Measurements from ENCODE around the gene IGF2BP3.

The IGF2BP3 gene

DNA sequence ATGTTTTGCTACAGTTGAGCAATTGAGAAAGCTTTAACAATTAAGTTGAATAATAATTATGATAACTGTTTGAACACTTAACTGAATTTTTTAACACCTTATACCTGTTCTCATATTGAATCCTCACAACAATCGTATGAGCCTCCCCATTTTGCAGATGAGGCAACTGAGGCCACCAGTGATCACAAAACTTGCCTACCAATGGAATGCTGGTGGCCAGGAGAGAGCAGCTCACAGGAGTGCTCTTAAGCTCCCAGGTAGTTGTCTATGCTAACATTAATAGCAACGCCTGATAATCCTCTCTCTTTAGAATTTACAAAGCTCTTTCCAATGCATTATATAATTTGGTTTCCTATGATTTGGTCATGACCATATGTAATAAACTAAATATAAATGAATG is 202.1 kb downstream of the IGF2BP3 start:
- DNase-seq (ENCODE audit: low read depth in 1 of 2, low spot score in 1 of 2), result no peak

- DNase-seq (ENCODE audit: low read depth in 1 of 2, low spot score in 1 of 2), result no peak
Observed at GRCh38 chr7:23267357-23267756, 202.9 kb downstream of the IGF2BP3 start.

- no peak for DNase-seq (ENCODE audit: low read depth in 1 of 2, low spot score in 1 of 2)
Observed at GRCh38 chr7:23266918-23267317, 203.4 kb downstream of the IGF2BP3 start.

DNA sequence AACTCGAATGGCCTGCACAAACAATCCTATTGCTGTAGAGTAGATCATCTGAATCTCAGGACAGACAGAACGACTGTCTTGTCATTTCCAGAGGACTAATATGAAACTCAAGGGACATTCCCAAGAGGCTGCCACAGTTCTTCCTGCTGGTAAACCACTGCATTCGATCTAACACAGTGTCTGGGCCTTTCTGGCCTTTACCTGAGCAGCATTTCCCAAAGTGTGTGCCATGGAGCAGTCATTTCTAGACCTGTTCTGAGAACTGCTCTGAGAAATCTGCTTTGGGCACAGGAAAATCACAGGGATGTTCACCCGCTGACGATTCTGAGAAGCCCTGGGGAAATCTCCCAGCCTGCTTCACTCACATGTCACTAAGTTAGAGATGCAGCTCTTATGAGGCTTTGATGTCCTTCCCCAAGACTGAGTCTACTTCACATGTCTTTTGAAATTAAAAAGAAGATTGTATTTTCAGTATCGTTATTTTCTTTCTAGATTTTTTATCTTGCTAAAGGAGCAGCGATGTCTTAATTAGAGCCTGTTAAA is 205.3 kb downstream of the IGF2BP3 start:
- DNase-seq (ENCODE audit: low read depth in 1 of 2, low spot score in 1 of 2), result no peak

GRCh38 chr7:23261843-23262452 is 208.3 kb downstream of the IGF2BP3 start:
- DNase-seq (ENCODE audit: low read depth in 1 of 2, low spot score in 1 of 2), result peak in 1 of 2 donors; percentile 21

DNA sequence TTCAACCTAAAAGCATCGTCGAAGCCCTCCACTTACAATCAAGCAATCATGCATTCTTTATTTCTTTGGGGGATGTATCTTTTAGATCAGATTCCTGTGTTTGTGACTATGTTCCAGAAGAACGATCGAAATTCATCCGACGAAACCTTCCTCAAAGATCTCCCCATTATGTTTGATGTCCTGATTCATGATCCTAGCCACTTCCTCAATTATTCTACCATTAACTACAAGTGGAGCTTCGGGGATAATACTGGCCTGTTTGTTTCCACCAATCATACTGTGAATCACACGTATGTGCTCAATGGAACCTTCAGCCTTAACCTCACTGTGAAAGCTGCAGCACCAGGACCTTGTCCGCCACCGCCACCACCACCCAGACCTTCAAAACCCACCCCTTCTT is 209.9 kb downstream of the IGF2BP3 start:
- DNase-seq (ENCODE audit: low read depth in 1 of 2, low spot score in 1 of 2), result no peak

Data from stimulated activated CD4-positive, alpha-beta T cell treated with anti-CD3 and anti-CD28 coated beads, Interleukin-15, amount 100 ng/mL, for 1 hour (primary cell).